Measurements from ENCODE around the gene DCUN1D2.
"Not testable (repeated sequence)": the region's sequence is repeated elsewhere in the genome, so short reads cannot be mapped to it uniquely, and the experiment has no call there.

The DCUN1D2 gene

GRCh38 chr13:113442354-113442984 lies 48.0 kb downstream of the DCUN1D2 start:
- Mint-ChIP-seq H3K4me1 (no peaks in the 10 kb centered on the region), H3K4me3 (no peak overlapping the region), H3K27ac (no peak overlapping the region), H3K36me3 (ENCODE audit: low read depth) (peaks cover 46% of the 10 kb centered on the region), H3K9me3 (peaks cover 12% of the 10 kb centered on the region), H3K27me3 (ENCODE audit: low read depth) (no peaks in the 10 kb centered on the region)
- no peak for TF ChIP-seq CTCF (IDR thresholded peaks at IDR 0.05; ENCODE audit: unreplicated experiment in 3 of 3)

- peaks cover 47% of the 10 kb centered on the region for H3K36me3 Mint-ChIP-seq (ENCODE audit: low read depth)
- H3K9me3 Mint-ChIP-seq, result peaks cover 12% of the 10 kb centered on the region
- H3K4me3 Mint-ChIP-seq, result no peak overlapping the region
- no peaks in the 10 kb centered on the region for H3K27me3 Mint-ChIP-seq (ENCODE audit: low read depth)
- no peak overlapping the region for H3K27ac Mint-ChIP-seq
- H3K4me1 Mint-ChIP-seq, result no peaks in the 10 kb centered on the region
- TF ChIP-seq CTCF (IDR thresholded peaks at IDR 0.05; ENCODE audit: unreplicated experiment in 3 of 3), result no peak
Measured at GRCh38 chr13:113441661-113442060, 48.9 kb downstream of the DCUN1D2 start.

DNA sequence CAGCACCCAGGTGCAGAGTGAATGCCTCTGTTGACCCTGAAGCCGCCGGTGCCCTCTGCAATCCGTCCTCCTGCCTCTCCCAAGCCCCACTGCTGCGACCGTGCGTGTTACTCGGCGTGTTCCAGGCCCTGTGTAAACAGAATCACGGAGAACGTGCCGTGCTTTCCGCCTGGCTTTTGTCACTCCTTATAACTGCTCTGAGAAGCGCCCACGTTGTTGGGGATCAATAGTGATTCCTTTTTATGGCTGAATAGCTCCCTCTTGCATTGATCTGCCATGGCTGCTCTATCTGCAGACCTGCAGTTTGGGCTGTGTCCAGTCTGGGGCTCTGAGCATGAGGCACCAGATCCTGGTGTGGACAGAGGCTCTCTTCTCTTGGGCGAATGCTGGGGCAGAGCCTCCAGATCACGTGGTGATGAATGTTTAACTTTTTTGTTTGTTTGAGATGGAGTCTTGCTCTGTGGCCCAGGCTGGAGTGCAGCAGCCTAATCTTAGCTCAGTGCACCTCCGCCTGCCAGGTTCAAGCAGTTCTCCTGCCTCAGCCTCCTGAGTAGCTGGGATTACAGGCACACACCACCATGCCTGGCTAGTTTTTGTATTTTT lies 53.0 kb downstream of the DCUN1D2 start:
- Mint-ChIP-seq H3K27ac (no peak overlapping the region), H3K27me3 (ENCODE audit: low read depth) (no peaks in the 10 kb centered on the region), H3K36me3 (ENCODE audit: low read depth) (peaks cover 26% of the 10 kb centered on the region), H3K4me1 (no peaks in the 10 kb centered on the region), H3K4me3 (no peak overlapping the region), H3K9me3 (peaks cover 8% of the 10 kb centered on the region)
- no peak for TF ChIP-seq CTCF (IDR thresholded peaks at IDR 0.05; ENCODE audit: unreplicated experiment in 3 of 3)

DNA sequence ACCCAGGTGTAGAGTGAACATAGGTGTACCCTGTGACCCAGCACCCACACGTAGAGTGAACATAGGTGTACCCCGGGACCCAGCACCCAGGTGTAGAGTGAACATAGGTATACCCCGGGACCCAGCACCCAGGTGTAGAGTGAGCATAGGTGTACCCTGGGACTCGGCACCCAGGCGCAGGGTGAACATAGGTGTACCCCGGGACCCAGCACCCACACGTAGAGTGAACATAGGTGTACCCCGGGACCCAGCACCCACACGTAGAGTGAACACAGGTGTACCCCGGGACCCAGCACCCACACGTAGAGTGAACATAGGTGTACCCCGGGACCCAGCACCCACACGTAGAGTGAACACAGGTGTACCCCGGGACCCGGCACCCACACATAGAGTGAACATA lies 53.6 kb downstream of the DCUN1D2 start:
- not testable (repeated sequence) for H3K9me3 Mint-ChIP-seq; H3K4me3 Mint-ChIP-seq; H3K27ac Mint-ChIP-seq; H3K27me3 Mint-ChIP-seq (ENCODE audit: low read depth); H3K4me1 Mint-ChIP-seq
- H3K36me3 Mint-ChIP-seq (ENCODE audit: low read depth), result peaks cover 20% of the 10 kb centered on the region

GRCh38 chr13:113435907-113436306 lies 54.6 kb downstream of the DCUN1D2 start:
- peaks cover 11% of the 10 kb centered on the region for H3K36me3 Mint-ChIP-seq (ENCODE audit: low read depth)
- not testable (repeated sequence) for H3K4me1 Mint-ChIP-seq; H3K9me3 Mint-ChIP-seq; H3K27me3 Mint-ChIP-seq (ENCODE audit: low read depth); H3K27ac Mint-ChIP-seq; H3K4me3 Mint-ChIP-seq

DNA sequence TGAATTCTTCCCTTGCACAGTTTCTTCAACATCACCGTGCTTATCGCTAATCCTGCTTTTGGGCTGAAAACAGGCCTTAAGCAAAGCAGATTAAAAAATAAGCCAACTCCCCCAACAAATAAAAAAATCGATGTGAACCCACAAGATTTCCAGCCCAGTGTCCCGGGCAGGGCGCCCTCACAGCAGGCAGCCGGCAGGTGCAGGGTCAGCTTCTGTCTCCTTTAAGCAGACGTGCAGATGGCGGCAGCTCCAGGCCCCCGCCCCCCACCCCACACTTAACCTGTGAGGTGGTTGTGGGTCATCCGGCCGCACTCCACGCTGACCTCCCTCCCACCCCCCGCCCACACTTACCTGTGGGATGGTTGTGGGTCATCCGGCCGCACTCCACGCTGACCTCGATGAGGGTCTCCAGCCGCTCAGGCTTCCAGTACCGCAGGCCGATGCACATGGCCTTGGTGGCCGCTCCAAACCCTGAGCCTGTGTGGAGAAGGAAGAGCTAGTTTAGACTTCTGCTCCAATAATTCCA lies 57.1 kb downstream of the DCUN1D2 start:
- Mint-ChIP-seq H3K27me3 (ENCODE audit: low read depth) (no peaks in the 10 kb centered on the region), H3K27ac (no peak overlapping the region), H3K9me3 (no peaks in the 10 kb centered on the region), H3K36me3 (ENCODE audit: low read depth) (peaks cover 9% of the 10 kb centered on the region), H3K4me1 (no peaks in the 10 kb centered on the region), H3K4me3 (no peak overlapping the region)
- no peak for TF ChIP-seq CTCF (IDR thresholded peaks at IDR 0.05; ENCODE audit: unreplicated experiment in 3 of 3)
